Stimulated activated CD4-positive, alpha-beta T cell treated with anti-CD3 and anti-CD28 coated beads, Interleukin-15, amount 100 ng/mL, for 48 hours (primary cell): ENCODE measurements around the gene MYOF.
"Not testable (repeated sequence)": the region's sequence is repeated elsewhere in the genome, so short reads cannot be mapped to it uniquely, and the experiment has no call there.

Experiments used
- DNase-seq, 2 donors: peaks; one replicate each; pipeline ENCODE4 v3.0.0-alpha.2; 2020; ENCODE audit warnings: low read depth in 2 of 2

Gene MYOF

DNA sequence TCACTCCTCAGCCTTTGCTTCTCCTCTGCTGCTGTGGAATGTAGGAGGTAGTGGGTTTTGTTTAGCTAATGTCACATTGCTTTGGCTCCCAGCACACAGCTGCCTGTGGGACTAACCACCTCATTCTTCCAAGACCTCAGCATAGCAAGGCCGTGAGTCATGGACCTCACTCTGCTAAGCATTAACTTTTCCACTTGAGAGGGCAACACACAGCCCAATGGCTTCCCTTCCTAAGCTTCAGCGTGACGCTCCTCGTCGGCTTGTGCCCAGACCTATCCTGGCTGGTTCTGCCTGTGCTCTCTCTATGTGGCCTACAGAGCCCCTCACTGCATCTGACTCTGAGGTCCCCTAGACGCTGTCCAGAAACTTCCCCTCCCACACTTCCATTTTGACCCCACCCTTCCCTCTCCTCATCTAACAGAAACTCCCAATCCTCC lies 23.3 kb downstream of the MYOF start:
- DNase-seq, result no peak

DNA sequence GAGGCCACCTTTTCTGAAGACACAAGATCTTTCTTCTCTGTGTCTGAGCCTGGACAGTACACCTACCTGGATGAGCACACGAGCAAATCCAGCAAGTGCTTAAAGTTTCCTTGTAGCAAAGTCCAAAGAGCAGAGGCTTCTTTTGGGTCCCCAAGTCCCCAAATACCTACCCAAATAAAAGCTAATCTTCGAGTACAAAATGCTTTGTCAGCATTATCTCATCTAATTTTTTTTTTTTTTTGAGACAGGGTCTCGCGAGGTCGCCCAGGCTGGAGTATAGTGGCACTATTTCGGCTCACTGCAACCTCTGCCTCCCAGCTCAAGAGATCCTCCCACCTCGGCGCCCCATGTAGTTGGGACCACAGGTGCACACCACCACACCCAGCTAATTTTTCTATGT lies 24.6 kb downstream of the MYOF start:
- no peak for DNase-seq

DNA sequence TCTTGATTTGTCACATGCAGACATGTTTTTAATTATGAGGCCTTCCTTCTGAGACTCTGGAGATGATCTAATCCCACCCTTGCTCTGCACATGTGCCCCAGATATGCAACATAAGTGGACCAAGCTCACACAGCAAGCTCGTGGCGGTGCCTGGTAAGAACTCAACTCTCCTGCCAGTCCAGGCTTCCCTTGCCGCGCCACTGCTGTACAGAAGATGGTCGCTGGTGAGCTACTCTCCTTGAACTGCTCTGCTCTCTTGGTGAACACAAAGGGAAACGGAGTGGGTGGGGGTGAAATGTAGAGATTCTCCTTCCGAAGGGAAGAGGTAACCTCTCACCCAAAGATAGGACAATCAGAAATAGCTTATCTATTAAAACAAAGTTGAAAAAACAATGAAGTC lies 25.7 kb downstream of the MYOF start:
- no peak for DNase-seq

DNA sequence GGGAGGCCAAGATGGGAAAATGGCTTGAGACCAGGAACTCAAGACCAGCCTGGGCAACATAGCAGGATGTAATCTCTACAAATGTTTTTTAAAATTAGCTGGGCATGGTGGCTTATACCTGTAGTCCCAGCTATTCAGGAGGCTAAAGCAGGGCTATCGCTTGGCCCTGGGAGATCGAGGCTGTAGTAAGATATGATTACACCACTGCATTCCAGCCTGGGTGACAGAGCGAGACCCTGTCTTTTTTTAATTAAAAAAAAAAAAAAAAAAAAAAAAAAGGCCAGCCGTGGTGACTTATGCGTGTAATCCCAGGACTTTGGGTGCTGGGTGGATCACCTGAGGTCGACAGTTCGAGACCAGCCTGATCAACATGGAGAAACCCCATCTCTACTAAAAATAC lies 27.4 kb downstream of the MYOF start:
- DNase-seq, result no peak

DNA sequence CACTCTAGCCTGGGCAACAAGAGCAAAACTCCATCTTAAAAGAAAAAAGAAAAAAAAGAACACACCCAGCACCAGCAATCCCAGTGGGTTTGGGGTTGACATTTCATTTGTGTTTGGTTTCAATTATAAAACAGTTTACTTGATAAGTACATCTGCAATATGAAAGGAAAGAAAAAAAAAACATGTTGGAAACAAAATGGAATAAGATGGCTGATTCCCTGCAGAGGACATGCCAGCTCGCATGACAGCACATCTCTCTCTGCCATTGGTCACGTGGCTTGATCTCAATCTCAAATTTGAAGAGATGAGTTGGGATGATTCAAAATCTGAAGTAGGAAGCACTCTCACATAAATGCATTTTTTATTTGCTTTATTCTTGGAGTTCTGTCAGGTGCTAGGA lies 28.0 kb downstream of the MYOF start:
- DNase-seq, result no peak

DNA sequence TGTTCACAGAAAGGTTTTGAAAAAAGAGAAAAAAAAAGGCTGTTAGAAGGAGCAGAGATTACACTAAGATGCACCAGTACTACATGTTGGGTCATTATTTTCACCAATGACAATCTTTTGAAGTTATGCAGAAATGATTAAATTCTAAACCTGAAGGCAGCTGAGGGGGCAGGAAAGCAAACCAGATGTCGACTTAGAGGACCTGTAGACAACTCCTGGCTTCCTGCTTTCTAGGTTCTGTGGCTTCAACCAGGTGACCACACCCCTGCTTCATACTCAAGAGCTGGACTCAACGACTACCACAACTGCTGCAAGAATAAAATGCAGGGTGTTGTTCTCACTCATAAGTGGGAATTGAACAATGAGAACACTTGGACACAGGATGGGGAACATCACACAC lies 30.0 kb downstream of the MYOF start:
- DNase-seq, result no peak

DNA sequence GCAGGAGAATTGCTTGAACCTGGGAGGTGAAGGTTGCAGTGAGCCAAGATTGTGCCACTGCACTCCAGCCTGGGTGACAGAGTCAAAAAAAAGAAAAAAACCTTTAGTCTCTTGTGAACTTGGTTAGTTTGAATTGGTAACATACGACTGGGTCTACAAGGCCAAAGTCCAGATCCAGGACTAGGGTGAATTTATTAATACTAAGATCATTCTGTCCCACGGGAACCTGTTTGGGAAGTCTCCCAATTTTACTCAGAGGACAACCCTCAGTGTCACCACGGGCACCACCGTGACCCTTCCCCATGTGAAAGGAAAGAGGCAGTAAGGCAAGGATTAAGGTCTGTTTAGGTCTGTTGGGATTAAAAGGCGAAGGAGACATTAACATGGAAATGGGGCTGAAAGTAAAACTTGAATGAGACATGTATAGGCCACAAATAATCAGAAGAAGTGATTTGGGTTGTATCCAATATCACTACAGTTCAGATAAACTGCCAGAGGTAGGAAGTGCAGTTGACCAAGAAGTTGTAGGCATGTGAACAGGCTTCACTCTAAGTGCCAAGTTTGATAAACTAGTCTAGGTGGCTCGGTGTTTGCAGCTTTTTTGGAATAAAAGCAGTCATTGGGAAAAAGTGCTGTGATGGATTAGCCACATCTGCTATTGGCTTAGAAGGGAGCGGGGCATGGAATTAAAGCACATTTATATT lies 30.7 kb downstream of the MYOF start:
- no peak for DNase-seq

DNA sequence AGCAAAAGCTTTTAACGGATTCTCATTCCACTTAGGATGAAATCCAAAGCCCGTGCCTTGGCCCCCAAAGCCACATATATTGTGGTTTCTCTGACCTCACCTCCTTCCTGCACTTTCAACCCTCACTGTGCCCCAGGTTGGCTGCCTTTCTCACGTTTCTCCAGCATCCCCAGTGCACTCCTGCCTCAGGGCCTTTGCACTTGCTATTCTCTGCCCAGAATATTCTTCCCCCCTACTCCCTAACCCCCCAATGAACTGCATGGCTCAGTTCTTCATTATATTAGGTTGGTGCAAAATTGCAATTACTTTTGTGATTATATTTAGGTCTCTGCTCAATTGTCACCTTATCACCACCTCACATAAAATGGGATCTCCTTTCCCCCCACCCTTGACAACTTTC lies 34.2 kb downstream of the MYOF start:
- no peak for DNase-seq

DNA sequence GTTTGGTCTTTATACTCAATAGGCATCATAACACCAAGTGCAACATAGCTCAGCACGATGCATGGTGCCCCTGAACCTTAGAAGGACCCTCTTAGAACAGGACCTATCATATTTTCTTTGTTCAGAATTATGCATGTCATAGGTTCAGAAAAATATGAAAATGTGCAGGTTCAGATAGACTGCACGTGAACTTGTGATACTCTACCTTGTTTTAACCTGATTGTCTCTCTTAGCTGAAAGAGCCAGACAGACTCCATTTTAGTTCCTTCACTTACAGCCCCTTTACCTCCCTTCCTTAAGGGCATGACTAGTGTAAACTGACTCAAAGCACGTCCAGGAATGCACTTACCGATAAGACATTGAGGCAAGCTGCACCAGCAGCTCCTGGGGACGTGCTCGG lies 35.1 kb downstream of the MYOF start:
- no peak for DNase-seq

DNA sequence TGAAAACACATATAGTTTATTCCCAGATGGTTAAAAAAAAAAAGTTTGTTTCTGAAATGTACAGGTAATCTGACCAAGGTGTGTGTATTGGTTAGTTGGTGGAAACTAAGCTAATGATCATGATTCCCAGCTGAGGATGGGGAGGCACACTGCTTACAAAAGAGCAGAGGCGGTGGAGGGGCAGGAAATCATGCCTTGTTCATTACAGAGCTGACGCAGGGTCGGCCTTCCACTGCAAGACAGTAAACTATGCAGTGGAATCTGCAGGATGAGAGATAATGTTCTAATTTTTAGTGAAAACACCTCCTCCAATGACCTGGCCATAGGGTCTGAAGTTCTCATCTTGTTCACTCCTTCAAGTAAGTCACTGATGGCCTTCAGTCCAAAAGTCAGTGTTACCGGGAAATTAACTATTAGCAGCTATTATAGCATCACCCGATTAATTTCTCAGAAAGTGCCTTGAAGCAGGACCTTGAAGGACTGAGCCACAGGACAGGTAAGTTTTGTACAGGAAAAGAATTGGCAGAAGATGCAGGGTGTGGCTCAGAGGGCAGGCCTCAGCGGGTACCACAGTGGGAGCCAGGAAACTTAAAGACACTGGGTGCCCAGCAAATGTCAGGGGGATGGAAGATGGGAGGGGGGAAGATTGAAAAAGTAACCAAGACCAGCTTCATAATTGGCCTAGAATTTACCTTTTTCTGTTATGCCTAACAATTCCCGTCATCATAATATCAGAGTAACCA lies 36.0 kb downstream of the MYOF start:
- DNase-seq, result no peak

DNA sequence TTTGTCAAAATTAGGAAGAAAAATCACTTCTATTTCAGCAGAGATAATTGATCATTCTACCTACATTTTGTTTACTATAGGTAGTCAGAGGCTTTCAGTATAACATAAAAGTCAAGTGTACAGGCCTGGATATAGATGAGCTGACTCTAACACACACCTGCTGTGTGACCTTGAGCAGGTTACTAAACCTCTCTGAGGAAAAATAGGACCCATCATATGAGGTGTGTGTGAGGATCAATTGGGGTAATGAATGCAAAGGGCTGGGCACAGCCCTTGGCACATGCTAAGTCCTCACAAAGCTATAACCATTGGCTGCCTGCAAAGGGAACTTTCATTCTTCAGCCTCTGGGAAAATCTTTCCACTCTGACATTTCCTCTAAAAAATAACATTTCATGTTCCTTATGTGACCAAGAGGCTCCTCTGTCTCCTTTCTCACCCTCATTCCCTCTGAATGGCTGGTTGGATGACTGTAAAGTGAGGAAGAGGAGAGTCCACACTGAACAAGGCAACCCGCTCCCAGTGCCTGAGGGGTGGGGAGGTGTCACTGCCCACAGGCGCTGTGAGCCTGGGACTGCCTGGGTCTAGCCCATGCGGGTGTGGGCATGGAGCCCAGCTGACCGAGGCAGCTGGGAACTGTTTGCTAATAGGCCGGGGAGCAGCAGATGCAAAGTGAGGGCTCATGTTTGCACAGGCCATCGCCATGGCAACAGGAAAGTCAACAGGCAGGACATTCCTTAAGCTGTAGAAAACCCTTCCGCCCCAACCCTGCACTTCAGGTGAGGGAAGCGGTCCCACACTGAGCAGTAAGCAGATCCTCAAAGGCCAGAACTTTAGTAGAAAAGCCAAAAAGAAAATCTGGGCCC lies 36.8 kb downstream of the MYOF start:
- no peak for DNase-seq

DNA sequence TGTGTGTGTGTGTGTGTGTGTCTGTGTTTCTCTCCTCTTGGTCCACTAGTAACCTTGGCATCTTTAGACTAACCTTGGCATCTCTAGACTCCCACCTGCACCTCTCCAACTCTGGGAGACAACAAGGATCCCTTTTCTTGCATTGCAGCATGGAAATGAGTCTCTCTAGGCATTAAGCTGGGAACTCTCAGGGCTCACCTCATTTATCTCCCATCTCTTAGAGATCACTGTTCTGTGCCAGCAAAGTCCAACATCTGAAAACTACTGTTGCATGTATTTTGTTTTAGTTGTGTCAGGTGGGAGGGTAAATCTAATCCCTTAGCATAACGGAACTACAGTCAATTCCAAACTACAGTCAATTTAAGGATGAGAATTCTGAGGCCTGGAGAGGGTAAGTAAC lies 38.7 kb downstream of the MYOF start:
- no peak for DNase-seq

DNA sequence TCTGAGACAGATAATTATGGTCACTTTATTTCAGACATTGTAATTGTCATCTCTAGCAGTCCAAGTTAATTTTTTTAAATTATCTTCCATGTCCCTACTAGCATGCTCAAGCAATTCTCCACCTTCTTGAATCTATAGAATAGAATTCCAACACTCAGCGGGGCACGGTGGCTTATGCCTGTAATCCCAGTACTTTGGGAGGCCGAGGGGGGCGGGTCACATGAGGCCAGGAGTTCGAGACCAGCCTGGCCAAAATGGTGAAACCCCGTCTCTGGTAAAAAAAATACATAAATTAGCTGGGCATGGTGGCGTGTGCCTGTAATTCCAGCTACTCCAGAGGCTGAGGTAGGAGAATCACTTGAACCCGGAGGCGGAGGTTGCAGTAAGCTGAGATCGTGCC lies 39.4 kb downstream of the MYOF start:
- not testable (repeated sequence) for DNase-seq

DNA sequence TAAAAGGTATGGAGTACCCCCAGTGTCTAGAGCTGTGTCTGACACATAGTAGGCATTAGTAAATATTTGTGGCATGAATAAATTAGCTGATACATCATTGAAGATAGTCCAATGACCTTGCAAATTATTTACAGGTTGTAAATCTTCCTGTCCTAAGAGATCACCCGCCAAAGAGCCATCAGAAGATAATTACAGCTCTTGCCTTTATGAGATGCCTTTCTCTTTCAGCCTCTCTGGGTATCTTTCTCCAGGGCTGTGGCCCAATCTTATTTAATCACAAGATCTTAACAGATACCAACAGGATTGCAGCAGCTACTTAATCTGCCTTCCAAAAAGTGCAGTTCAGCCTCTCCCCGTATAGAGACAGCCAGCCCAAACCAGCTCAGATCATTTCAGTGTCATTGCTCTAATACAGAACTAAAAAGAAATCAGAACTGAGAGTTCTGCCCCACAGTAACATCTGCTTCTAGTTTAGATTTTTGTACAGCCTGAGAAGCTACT lies 41.5 kb downstream of the MYOF start:
- DNase-seq, result no peak

DNA sequence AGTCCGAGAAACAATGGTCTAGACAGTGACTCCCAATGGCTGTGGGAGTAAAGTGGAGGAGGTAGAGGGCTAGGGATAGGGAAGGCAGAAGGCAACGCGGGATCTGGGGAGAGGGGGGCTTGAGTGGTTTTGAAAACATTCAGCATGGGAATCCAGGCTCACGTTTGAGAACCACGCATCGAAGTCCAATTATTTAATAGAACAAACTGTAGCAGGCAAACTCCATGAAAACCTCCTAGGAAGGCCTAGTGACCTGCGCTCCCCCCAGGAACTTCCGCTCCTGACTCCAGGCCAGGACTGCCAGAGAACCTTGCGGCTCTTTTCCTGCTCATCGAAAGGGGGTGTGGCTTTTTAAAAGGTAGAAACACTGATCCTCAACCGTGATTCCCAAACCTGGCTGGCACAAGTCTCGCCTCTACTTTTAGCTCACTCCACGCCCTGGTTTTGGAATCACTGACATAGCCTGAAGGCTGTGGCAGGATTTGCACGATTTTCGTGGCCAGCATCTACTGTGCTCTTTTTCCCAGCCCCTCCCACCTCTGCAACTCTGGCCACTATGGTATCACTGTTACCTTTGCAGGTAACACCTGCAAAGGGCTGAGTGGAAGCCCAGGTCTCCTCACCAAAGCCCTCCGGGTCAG lies 43.4 kb downstream of the MYOF start:
- no peak for DNase-seq

DNA sequence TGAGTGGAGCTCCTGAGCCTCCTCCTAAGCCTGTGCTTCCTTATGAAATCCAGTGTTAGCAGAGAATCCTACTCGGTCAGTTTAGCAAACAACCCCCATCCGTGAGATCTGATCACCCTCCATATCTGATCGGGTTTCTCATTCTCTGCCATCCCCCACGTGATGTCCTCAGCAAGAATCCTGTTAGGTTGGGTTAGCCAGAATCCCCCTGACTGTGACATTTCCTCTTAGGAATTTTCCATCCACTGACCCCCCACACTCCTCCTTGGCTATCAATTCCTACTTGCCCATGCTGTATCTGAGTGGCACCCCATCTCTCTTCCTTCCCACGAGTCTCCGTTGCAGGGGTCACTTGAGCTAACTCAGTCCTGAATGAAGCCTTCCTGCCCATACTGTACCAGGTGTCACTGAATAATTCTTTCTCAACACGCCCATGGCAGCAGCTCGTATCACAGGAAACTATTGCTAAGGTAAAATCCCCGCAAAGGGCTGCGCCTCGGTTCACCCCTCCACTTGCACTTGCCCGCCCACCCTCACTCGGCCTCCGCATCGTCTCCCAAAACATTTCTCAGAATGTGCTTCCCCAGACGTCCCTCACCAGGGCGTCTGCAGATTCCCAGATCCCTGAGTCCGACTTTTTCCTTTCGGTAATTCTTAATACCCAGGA lies 44.1 kb downstream of the MYOF start:
- no peak for DNase-seq

DNA sequence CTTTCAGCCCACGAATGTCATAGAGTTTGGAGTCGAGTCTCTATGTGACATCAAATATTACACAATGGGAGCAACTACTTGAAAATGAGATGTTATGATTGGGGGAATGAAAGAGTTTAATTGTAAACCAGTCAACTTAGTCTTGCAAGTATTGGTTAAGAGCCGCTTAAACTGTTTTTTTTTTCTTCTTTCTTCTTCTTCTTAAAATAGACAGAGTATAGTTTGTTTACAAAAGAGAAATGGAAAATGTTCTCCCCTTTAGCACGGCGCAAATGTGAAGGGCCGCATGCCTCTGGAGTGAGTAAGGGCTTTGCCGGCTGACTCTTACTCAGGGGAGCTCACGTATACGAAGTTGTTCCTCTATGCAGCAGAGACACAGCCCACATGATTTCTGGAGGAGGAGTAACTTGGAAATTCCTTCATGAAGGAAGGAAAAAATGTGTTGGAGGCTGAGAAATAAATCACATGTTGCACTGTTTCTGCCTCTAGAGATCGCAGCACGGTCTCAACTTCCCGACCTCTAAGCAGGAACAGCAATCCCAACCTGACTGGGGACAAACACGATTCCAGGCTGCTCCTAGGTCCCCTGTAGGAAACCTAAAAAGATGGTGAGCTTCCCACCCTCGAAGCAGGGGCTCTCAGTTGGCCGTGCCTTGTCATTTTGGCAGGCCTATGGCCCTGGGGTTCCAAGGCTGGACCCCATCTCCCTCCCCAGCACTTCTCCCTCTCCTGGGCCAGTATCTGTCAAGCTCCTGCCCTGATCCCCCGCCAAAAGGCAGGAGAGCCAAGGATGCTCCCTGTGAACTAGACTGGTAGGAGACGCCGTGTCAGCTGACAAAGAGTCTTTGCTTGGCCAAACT lies 44.8 kb downstream of the MYOF start:
- DNase-seq, result no peak

DNA sequence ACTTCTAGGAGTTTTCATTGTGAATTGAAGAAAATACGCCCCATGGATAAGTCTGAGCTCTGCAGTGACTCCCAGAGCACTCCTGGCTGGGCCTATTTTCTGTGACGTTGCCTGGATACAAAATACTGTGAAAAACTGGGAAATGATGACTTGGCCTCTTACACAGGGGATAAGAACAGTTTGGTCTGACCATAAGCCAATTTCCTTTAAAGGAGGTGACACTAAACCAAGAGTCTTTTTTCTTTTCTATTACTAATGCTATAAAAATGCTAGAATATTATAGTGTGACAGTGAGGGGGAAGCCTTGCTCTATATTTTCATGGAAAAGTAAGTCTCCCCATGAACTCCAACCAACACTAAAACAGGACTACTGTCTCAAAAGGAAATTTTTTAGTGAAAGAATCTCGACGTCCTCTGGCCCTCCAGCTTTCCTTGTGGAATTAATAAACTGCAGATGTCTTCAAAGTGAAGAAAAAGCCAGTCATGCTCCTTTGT lies 45.5 kb downstream of the MYOF start:
- DNase-seq, result no peak

DNA sequence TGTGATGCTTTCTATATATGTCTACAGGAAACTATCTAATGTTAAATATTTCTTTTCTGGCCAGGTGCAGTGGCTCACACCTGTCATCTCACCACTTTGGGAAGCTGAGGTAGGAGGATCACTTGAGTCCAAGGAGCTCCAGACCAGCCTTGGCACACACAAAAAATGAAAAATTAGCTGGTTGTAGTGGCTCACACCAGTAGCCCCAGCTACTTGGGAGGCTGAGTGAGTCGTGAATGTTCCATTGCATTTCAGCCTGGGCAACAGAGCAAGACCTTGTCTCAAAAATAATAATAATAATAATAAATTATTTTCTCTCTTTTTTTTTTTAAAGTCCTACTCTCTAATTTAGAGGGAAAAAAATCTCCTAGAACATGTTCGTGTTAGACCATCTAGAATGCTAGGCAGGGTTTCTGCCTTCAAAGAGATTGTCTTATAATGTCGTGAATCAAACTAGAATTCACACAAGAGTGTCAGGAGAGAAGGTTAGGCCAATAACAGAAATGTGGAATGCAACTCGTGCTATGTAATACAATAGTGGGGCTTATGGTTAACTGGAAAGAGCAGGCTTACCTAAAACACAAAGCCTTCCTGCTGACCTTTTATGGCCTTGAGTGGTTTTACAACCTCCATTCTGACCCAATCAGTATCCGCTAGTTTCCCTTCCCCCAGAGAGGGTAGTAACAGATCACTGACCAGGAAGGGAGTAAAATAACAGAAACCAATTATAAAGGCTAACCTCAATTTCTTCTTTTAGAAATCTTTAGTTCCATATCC lies 46.3 kb downstream of the MYOF start:
- no peak for DNase-seq
